ENCODE measurements around the gene HID1. TPM values are rescaled to one million over a fixed set of nuclear protein-coding genes. Genes with fewer than 3 reads are reported as not detected.
A peak's percentile ranks its signal among the peaks of the same experiment; 100 is the strongest.

The HID1 gene
- total RNA-seq, 1 donor from 2014 or later: 5.5 TPM

GRCh38 chr17:74995847-74996246, 23.3 kb upstream of the HID1 start:
- H3K4me3 ChIP-seq (ENCODE audit: low read depth, low read length): no peak overlapping the region
- TF ChIP-seq CTCF (IDR thresholded peaks at IDR 0.05; ENCODE audit: insufficient read depth, low read length, severe bottlenecking): no peak
- H3K36me3 ChIP-seq (ENCODE audit: control insufficient read depth, insufficient read depth, low read length): no peaks in the 10 kb centered on the region
- FAIRE-seq: no peak
- no peak for DNase-seq (ENCODE audit: low read depth)
- H3K27me3 ChIP-seq (ENCODE audit: control insufficient read depth, insufficient read depth, low read length): no peaks in the 10 kb centered on the region

GRCh38 chr17:74994440-74994839, 21.9 kb upstream of the HID1 start:
- no peak for TF ChIP-seq CTCF (IDR thresholded peaks at IDR 0.05; ENCODE audit: insufficient read depth, low read length, severe bottlenecking)
- no peak overlapping the region for H3K4me3 ChIP-seq (ENCODE audit: low read depth, low read length)
- H3K36me3 ChIP-seq (ENCODE audit: control insufficient read depth, insufficient read depth, low read length): no peaks in the 10 kb centered on the region
- peak; percentile 53 for DNase-seq (ENCODE audit: low read depth)
- H3K27me3 ChIP-seq (ENCODE audit: control insufficient read depth, insufficient read depth, low read length): no peaks in the 10 kb centered on the region
- no peak for FAIRE-seq

- Histone ChIP-seq H3K27me3 (ENCODE audit: control insufficient read depth, insufficient read depth, low read length) (no peaks in the 10 kb centered on the region), H3K4me3 (ENCODE audit: low read depth, low read length) (no peak overlapping the region), H3K36me3 (ENCODE audit: control insufficient read depth, insufficient read depth, low read length) (no peaks in the 10 kb centered on the region)
- DNase-seq (ENCODE audit: low read depth) (no peak), FAIRE-seq (no peak)
- TF ChIP-seq CTCF (IDR thresholded peaks at IDR 0.05; ENCODE audit: insufficient read depth, low read length, severe bottlenecking): no peak
Measured at GRCh38 chr17:74992223-74992622, 19.7 kb upstream of the HID1 start.

- Histone ChIP-seq H3K4me3 (ENCODE audit: low read depth, low read length) (no peak overlapping the region), H3K27me3 (ENCODE audit: control insufficient read depth, insufficient read depth, low read length) (no peaks in the 10 kb centered on the region), H3K36me3 (ENCODE audit: control insufficient read depth, insufficient read depth, low read length) (no peaks in the 10 kb centered on the region)
- FAIRE-seq (no peak), DNase-seq (ENCODE audit: low read depth) (no peak)
- TF ChIP-seq CTCF (IDR thresholded peaks at IDR 0.05; ENCODE audit: insufficient read depth, low read length, severe bottlenecking): no peak
Measured at GRCh38 chr17:74990581-74991105, 18.1 kb upstream of the HID1 start.

GRCh38 chr17:74987909-74988711, 15.6 kb upstream of the HID1 start:
- H3K4me3 ChIP-seq (ENCODE audit: low read depth, low read length): peak overlapping the region; percentile 66

More at GRCh38 chr17:74987909-74988711, 15.6 kb upstream of the HID1 start:
- no peaks in the 10 kb centered on the region for H3K36me3 ChIP-seq (ENCODE audit: control insufficient read depth, insufficient read depth, low read length)
- no peaks in the 10 kb centered on the region for H3K27me3 ChIP-seq (ENCODE audit: control insufficient read depth, insufficient read depth, low read length)
- FAIRE-seq (no peak), DNase-seq (ENCODE audit: low read depth) (peak; percentile 39)
- peak; percentile 34 for TF ChIP-seq CTCF (IDR thresholded peaks at IDR 0.05; ENCODE audit: insufficient read depth, low read length, severe bottlenecking)
